ENCODE measurements around the gene PCDH9. TPM values are rescaled to one million over a fixed set of nuclear protein-coding genes. Genes with fewer than 3 reads are reported as not detected.
A peak's percentile ranks its signal among the peaks of the same experiment; 100 is the strongest.

The PCDH9 gene
- total and polyA plus RNA-seq, 3 donors from 2014 or later: 2.3 to 4.6 (median 3.5) TPM

DNA sequence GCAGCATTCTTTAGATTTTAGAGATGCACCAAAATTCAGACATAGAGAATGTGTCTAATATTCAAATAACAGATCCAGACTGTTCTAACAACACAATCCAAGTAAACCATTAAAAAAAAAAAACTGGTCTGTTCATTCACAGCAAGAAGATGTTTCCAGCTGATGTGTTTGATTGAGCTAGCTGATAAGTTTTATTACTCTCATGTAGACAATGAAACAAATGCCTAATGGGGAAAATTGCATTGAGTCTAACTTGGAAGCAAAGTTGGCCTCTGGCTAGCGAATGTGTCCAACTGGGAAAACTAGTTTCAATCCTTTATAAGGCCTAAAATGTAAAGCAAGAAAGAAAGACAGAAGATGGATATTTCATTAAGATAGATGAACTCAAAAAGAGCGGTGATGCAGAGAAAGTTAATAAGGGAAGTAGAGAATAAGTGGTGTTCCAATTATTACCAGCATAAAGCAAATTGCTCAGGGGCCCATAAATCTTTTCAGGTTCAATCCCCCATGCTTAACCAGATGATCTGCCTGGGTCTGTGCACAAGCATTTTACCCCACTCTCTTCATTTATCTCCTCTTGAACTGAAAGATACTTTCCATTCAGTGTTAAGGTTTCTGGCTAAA, 54.2 kb downstream of the PCDH9 start:
- Histone ChIP-seq H3K9me3 (no peaks in the 10 kb centered on the region), H3K27ac (no peak overlapping the region), H3K27me3 (no peaks in the 10 kb centered on the region), H3K36me3 (ENCODE audit: low read depth, missing control alignments) (no peaks in the 10 kb centered on the region), H3K4me3 (no peak overlapping the region), H3K4me1 (no peaks in the 10 kb centered on the region)
- WGBS, 2 donors: 89 to 93% methylated on average over 2 of the region's 2 CpGs
- TF ChIP-seq POLR2A (IDR thresholded peaks at IDR 0.05): no peak
- TF ChIP-seq CTCF (IDR thresholded peaks at IDR 0.05): no peak
- intact Hi-C loops (cut with DNase I; ENCODE audit: low total_unique reads): no loop called here
- DNase-seq: no peak

DNA sequence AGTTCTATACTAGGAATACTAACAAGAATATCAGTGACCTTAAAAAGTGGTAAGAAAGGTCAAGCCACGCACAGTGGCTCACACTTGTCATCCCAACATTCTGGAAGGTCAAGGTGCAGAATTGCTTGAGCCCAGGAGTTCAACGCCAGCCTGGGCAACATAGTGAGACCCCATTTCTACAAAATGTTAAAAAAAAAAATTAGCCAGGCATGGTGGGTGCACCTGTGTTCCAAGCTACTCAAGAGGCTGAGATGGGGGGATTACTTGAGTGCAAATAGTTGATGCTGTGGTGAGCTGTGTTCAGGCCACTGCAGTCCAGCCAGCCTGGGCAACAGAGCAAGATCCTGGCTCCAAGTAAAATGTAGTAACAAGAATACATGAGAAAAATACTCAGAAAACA, 61.8 kb downstream of the PCDH9 start:
- TF ChIP-seq POLR2A (IDR thresholded peaks at IDR 0.05) (no peak), CTCF (IDR thresholded peaks at IDR 0.05) (no peak)
- H3K4me1 ChIP-seq: no peaks in the 10 kb centered on the region
- H3K36me3 ChIP-seq (ENCODE audit: low read depth, missing control alignments): no peaks in the 10 kb centered on the region
- no peak overlapping the region for H3K4me3 ChIP-seq
- DNase-seq: no peak
- no peaks in the 10 kb centered on the region for H3K9me3 ChIP-seq
- no peak overlapping the region for H3K27ac ChIP-seq
- H3K27me3 ChIP-seq: no peaks in the 10 kb centered on the region
- 50 to 51% methylated on average over 2 of the region's 2 CpGs for WGBS, 2 donors
- intact Hi-C loops (cut with DNase I; ENCODE audit: low total_unique reads): no loop called here

DNA sequence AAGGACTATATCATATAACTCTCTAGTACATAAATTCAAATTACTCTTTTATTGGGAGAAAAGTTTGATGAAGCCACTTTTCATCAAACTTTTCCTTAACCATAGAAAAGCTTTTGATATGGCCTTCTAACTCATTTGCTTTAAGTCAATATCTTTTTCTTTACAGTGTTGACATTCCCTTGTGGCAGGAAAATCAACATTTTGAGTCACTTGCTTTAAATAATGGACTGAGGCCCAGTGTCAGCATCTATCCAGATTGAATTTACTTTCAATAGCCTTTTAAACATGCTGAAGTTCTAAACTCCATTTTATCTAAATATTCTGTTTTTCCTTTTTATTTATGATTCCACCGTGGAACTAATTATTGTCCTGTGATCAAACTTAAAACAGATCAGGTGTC, 62.7 kb downstream of the PCDH9 start:
- intact Hi-C loops (cut with DNase I; ENCODE audit: low total_unique reads): no loop called here
- H3K36me3 ChIP-seq (ENCODE audit: low read depth, missing control alignments): no peaks in the 10 kb centered on the region
- no peaks in the 10 kb centered on the region for H3K4me1 ChIP-seq
- 91 to 97% methylated on average over 1 of the region's 1 CpG for WGBS, 2 donors
- no peak overlapping the region for H3K27ac ChIP-seq
- H3K27me3 ChIP-seq: no peaks in the 10 kb centered on the region
- no peak overlapping the region for H3K4me3 ChIP-seq
- no peaks in the 10 kb centered on the region for H3K9me3 ChIP-seq
- no peak for TF ChIP-seq CTCF (IDR thresholded peaks at IDR 0.05)
- TF ChIP-seq POLR2A (IDR thresholded peaks at IDR 0.05): no peak
- DNase-seq: no peak

- DNase-seq: no peak
- intact Hi-C loops (cut with DNase I; ENCODE audit: low total_unique reads): no loop called here
- TF ChIP-seq CTCF (IDR thresholded peaks at IDR 0.05) (no peak), POLR2A (IDR thresholded peaks at IDR 0.05) (no peak)
- WGBS, 2 donors: 85 to 89% methylated on average over 3 of the region's 3 CpGs
- H3K36me3 ChIP-seq (ENCODE audit: low read depth, missing control alignments): no peaks in the 10 kb centered on the region
- H3K27ac ChIP-seq: no peak overlapping the region
- no peaks in the 10 kb centered on the region for H3K4me1 ChIP-seq
- no peaks in the 10 kb centered on the region for H3K9me3 ChIP-seq
- no peak overlapping the region for H3K4me3 ChIP-seq
- no peaks in the 10 kb centered on the region for H3K27me3 ChIP-seq
Measured at GRCh38 chr13:67161176-67161575, 69.0 kb downstream of the PCDH9 start.

DNA sequence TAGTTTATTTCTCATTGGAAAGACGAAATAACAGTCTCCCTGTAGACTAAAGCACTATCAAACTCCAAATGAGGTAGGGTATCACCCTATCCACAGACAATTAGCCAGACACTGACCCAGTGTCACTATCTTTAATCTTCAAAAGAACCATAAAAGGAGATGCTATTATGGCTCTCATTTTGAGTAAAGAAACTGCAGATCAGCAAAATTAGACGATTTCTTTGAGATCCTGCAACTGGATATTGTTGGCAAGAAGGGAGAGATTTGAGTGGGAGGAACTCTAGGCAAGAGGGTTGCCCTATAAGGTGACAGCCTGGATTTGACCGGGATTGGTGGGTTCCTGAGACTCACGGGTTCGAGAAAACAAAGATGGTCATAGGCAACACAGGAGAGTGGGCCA, 71.2 kb downstream of the PCDH9 start:
- WGBS, 2 donors: 82% methylated on average over 5 of the region's 5 CpGs
- H3K9me3 ChIP-seq: no peaks in the 10 kb centered on the region
- no peak for TF ChIP-seq CTCF (IDR thresholded peaks at IDR 0.05)
- no peak for TF ChIP-seq POLR2A (IDR thresholded peaks at IDR 0.05)
- DNase-seq: no peak
- H3K27me3 ChIP-seq: no peaks in the 10 kb centered on the region
- intact Hi-C loops (cut with DNase I; ENCODE audit: low total_unique reads): no loop called here
- no peak overlapping the region for H3K4me3 ChIP-seq
- peak overlapping the region in 1 of 2 donors; percentile 42 for H3K27ac ChIP-seq
- no peaks in the 10 kb centered on the region for H3K36me3 ChIP-seq (ENCODE audit: low read depth, missing control alignments)
- H3K4me1 ChIP-seq: no peaks in the 10 kb centered on the region
